NCI-H82 treated with DMSO at 0.1 percent for 48 hours (cell line): Measurements from ENCODE around the gene KYNU.
"Not testable (repeated sequence)": the region's sequence is repeated elsewhere in the genome, so short reads cannot be mapped to it uniquely, and the experiment has no call there.

Source experiments
- DNase-seq: peaks from one replicate; lab custom pipeline; 2025; ENCODE audit not compliant: unreplicated experiment; lab: John Stamatoyannopoulos, UW

KYNU gene

DNA sequence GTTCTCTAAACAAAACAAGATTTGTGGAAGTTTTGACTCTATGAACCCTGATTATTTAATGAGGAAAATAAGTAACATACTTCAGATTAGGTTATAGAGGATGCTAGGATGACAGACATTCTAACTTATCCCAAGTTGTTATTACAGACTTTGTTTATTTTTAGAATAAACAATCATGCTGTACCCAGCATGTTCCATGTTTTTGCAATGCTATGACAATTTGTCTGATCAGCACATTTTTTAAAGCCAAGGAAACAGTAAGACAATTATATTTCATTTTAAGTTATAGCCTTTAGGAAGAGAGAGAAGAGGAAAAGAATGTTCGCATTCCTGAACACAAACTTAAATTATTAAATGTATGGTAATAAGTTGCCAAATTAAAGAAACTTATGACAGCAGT, 119.8 kb downstream of the KYNU start:
- no peak for DNase-seq

DNA sequence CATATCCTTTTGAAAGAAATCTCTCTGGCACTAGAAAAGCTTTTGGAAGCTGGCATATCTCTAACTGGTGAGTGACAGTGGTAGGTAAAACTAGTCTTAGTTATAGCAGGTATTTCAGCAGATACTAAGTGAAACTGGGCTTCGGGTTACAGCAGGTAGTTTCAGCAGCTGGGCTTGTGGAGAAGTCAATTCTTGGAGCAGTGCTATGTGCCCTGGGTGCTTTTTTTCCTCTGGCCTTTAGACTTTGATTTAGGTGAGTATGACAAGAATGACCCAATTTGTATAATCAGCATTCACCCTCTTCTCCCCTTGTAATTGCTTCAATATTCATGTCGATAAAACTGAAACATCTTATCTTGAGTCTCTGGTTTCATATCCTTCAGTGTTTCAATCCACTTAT, 123.1 kb downstream of the KYNU start:
- no peak for DNase-seq

DNA sequence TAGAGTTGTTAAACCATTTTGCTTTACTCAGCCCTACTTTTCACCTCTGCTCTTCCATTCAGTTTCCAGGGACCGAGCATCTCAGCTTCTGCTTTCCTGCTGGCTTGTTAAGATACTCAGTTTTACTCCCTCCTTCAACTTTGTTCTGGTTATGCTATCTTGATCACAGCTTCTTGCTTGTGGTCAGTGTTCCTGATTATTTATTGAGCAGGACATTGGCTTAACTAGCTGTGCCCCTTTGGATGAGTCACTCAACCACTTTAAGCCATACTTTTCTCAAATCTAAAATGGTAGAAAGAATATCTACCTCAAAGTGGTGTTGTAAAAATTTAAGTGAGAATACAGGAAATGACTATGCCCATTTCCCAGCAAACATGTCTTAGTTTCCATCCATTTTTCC, 124.0 kb downstream of the KYNU start:
- no peak for DNase-seq

DNA sequence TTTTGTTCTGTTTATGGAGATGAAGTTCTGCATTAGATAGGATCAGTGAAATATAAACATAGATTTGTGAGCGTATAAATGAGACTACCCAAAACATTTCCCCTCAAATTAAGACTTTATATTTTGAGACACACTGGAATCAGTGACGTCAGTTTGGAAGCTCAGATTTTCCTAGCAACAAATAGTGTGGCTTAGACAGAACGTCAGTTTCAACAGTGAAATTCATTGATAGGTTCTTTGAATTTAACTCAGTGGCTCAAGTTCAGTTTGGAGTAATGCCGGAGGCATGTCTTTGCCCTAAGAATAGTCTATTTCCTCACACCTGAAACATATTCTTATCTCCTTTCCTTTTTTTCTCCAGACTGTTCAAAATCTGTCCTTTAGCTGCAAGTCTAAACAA, 138.2 kb downstream of the KYNU start:
- DNase-seq: no peak

DNA sequence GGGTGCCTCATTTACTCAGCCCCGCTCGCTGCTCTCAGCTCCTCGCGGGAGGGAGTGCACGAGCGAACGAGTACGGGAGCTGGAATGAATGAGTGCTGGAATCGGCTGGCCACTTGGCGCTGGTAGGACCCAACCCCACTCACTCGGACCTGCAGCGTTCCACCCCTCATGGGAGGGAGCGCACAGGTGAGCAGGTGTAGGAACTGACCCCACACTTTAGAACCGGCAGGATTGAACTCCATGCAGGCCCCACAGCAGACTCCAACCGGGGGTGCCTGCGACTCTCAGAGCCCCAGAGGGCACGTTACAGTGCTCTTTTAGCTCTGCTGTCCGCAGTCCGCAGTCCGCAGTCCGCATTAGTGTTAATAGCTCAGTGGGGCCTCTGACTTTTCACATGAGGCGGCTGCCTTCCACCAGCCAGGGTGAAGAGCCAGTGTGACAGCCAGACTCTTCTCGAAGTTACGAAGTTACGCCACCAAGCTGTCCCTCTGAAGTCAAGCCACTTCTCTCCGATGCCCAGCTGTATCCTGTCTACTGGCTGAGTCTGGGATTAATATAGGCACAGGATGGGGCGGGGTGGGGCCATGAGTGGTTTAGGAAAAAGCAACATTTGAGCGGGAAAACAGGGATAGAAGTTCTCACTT, 149.1 kb downstream of the KYNU start:
- no peak for DNase-seq

DNA sequence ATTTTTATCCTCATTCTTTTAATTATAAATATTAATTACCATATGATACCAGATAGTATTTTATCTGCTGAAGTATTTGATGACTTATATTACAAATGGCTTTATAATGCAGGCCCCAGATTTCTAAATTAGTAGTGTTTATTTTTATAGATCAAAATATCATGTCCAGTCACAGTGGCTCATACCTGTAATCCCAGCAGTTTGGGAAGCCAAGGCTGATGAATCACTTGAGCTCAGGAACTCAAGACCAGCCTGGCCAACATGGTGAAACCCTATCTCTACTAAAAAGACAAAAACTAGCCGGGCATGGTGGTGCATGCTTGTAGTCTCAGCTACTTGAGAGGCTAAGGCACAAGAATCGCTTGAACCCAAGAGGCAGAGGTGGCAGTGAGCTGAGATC, 151.7 kb downstream of the KYNU start:
- DNase-seq: no peak

DNA sequence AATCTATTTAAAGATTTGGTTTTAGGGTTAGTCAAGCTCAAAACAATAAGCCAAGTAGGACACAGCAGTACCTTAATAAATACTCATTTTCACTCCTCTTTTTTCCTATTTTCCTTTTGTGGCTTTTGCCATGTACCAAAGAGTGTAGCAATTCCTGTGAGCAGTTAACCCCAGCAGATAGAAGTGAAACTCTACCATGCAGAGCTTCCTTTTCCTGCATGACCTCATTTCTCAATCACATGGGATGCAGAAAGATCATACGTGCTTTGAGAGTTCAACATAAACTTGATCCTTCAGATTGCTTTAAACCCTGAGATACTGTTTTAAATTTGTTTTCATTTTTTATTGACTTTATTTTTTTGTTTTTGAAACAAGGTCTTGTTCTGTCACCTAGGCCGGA, 152.7 kb downstream of the KYNU start:
- DNase-seq: no peak

DNA sequence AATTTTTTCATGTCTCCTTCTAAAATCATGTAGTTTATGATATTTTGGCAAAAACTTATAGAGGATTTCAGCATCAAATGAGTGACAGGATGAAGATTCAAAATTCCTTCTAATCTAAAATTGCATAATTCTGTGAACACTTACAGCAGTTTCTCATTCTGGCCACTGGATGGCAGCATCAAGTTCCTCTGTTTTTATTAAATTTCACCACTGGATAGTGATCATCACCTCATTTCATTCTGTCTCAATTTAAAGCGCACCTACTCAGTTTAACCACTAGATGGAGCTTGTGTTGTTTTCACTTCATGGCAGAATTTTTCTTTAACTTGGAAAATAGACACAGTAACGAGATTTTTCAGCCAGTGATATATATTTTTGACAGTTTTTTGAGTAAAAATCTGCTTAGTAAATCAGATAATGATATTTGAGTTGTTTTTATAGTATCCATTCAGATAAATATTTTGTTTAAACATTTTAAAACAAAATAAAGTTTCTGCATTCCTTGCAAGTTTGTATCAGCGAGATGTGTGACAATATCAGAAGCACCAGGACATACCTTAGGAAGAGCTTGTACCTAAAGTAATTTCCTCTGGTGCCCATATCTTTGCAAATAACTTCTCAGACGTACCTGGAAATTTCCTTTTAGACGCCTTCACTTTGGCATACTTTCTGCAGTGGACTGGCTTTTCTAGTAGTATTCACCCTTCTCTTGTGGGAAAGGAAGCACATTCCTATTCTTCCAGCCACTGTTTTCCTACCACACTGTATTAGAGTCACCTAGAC, 157.0 kb downstream of the KYNU start:
- peak; percentile 78 for DNase-seq

DNA sequence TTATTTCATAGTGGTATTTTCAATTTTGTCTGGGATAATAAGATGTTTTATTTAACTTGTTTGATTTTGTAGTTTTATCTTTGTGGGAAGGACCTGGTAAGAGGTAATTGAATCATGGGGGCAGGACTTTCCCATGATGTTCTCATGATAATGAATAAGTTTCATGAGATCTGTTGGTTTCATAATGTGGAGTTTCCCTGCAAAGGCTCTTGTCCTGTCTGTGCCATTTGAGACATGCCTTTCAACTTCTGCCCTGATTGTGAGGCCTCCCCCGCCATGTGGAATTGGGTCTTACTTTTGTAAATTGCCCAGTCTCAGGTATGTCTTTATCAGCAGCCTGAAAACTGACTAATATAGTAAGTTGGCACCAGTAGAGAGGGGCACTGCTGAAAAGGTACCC, 174.0 kb downstream of the KYNU start:
- DNase-seq: no peak

DNA sequence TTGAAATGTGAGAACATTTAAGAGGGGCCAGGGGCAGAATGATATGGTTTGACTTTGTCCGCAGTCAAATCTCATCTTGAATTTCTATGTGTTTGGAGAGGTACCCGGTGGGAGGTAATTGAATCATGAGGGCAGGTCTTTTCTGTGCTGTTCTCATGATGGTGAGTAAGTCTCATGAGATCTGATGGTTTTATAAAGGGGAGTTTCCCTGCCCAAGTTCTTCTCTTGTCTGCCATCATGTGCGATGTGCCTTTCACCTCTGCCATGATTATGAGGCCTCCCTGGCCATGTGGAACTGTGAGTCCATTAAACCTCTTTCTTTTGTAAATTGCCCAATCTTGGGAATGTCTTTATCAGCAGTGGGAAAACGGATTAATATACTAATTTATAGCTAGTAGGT, 176.0 kb downstream of the KYNU start:
- not testable (repeated sequence) for DNase-seq

DNA sequence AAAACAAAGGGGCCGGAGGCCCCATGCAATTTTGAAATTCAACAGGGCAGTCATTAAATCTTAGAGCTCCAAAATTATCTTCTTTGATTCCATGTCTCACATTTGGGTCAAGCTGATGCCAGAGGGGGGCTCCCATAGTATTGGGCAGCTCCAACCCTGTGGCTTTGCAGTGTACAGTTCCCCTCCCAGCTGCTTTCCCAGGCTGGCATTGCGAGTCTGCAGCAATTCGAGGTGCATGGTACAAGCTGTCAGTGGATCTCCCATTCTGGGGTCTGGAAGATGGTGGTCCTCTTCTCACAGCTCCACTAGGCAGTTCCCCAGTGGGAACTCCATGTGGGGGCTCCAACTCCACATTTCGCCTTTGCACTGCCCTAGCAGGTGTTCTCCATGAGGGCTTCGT, 179.1 kb downstream of the KYNU start:
- DNase-seq: no peak

DNA sequence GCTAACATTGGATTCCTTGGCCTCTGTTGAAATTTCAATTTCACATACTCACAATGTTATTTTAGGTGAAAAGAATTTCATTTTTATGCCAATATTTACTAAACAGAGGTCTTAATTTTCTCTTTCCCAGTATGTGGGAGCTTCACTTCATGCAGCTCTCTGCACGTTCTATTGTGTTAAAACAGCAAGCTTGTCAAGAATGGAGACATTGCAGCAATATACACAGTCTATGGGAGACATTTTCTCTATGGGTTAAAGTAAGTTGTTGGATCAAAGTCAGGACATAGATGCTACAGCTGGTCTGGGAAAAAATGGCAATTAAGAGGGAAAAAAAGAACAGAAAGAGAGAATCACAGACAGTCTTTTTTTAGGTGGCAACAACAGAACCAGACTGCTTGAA, 181.4 kb downstream of the KYNU start:
- no peak for DNase-seq

DNA sequence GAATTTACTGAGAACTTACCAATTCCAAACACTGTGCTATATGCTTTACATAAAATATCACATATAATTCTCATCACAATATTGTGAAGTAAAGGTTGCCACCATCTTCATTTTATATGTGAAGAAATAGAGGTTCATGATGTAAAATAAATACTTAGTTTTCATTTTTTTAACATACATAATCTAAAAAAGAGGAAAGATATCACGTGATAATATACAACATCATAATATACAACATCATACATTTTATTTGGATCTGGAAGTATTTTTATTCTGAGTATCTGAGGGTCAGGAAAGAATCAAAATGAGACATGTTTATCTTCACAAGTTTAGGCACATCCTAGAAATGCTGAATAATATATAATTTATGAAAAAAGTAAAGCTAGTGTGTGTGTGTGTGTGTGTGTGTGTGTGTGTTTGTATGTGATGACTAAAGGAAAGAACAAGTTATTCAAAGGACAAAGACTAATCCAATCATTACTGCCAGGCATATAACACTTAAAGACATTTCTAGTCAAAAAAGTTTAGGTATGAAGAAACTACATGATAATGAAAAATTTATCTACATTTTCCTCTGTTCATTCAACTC, 186.2 kb downstream of the KYNU start:
- DNase-seq: no peak

DNA sequence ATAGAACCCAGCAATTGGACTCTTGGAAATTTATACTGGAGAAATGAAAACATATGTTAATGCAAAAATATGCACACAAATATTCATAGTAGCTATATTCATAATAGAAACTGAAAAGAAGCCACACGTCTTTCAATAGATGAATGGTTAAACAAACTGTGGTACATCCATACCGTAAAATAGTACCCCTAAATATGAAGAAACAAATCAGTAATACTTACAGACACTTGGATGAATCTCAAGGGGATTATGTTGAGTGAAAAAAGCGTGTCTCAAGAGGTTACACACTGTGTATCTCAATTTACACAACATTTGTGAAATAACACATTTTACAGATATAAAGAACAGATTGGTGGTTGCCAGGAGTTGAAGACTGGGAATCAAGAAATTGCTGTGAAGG, 190.6 kb downstream of the KYNU start:
- no peak for DNase-seq

DNA sequence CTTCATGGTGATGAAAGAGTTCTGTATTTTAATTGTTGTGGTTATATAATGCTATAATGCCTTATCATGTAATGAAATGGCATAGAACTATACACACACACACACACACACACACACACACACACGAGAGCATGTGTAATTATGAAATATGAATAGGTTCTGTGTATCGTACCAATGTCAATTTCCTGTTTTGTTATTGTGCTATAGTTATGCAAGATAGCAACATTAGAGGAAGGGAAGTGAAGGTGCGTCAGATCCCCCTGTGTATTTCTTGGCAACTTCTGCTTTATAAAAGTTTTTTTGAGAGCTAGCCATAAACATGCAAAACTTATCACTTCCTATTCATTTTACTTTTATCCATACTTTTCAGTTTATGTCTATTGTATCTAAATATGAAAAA, 191.0 kb downstream of the KYNU start:
- no peak for DNase-seq

DNA sequence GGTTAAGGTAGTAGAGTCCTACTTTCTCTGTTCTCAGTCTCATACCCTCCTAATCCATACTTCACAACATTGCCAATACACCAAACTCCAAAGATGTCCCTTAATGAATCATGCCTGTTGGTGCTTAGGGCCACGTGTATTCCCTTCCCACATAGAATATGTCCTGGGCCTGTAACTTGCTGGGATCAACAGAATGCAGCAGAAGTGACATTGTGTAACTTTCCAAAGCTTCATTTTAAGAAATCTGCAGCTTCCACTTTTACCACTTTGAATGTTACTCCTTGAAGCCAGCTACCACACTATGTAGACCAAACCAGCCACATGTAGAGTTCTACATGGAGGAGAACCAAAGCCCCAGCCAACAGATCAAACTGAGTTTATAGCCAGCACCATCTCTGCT, 193.2 kb downstream of the KYNU start:
- DNase-seq: no peak

DNA sequence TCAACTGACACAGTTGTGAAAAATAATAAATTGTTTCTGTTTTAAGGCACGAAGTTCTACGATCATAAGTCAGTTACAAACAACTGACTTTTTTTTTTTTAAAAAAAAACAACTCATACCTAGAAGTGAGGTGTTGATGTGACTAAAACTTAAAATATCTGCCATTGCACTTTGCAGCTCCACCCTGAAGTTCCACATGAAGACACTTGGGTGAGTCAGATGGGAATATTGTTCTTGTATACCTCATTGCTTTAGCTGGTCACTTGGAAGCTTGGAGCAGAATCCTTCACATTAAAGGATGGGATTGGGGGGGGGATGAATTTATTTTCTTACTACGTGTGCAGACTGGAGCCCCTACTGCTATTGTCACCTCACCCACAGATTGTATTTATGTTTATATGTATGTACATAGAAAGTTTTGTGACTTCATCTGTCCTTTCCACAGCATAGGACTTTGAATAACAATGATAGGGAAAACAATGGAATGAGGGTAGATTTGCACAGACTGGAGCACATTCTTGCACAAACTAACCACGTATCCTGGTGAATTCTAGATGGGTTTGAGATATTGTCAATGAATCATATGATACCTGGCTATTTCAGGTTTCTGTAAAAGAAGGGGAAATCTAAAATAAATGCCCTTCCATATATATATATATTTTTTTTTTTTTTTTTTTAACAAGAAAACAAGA, 193.9 kb downstream of the KYNU start:
- DNase-seq: no peak

DNA sequence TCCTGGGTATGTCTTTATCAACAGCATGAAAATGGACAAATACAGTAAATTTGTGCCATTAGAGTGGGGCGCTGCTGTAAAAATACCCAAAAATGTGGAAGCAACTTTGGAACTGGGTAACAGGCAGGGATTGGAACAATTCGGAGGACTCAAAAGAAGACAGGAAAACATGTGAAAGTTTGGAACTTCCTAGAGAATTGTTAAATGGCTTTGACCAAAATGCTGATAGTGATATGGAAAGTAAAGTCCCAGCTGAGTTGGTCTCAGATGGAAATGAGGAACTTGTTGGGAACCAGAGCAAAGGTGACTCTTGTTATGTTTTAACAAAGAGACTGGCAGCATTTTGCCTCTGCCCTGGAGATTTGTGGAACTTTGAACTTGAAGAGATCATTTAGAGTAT, 197.4 kb downstream of the KYNU start:
- DNase-seq: not testable (repeated sequence)

DNA sequence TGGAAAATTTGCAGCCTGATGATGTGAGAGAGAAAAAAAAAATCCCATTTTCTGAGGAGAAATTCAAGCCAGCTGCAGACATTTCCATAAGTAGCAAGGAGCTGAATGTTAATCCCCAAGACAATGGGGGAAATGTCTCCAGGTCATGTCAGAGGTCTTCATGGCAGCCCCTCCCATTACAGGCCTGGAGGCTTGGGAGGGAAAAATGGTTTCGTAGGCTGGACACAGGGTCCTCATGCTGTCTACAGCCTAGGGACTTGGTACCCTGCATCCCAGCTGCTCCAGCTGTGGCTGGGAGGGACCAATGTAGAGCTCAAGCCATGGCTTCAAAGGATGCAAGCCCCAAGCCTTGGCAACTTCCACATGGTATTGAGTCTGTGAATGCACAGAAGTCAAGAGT, 198.2 kb downstream of the KYNU start:
- no peak for DNase-seq

DNA sequence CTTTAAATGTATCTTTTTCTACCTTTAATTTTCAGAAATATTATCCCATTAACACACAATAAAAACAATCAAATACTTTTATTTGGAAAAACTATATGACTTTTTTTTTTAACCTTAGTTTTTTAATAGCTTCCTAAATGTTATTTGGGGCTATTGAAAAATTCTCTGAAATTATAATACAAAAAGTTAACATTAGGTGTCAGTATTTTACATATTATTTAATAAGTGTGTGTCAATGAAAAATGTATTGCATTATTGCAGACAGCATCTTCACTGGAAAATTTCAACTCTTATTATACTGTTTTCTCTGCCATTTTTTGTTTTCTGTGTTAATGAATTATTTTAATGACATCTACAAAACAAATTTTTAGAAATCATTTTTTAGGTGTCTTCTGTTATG, 200.6 kb downstream of the KYNU start:
- no peak for DNase-seq

DNA sequence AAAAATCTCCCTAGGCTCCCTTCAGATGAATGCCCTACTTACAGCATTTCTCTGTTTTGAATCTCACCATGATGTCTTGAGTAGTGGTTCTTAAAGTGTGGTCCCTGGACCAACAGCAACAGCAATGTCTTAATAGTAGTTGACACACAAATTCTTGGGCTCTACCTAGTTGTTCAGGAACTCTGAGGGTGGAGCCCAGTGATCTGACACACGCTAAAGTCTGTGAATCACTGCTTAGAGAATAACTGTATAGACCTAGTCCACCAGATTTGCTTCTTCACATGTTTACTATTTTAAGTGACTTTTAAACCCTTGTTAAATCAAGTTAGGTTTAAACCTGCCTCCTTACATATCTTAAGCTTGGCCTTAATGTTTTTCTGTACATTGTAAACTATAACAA, 204.2 kb downstream of the KYNU start:
- DNase-seq: no peak

DNA sequence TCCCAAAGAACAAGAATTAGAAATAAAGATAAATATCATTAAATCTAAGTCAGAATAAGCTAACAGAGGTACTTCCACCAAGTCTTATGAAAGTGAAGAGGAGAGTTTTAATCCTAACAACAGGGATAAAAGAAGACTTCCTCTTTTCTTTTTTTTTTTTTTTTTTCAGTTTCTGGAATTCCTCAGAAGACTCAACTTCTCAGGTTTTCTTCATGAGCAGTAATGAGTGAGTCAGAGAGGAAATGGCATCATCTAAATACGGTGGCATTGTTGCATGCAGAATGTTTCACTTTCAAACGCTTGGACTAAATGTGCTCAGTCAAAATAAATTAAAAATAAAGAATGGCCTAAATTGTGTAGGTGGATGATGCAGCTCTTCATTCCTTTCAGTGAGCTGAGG, 206.2 kb downstream of the KYNU start:
- DNase-seq: no peak
